Measurements from ENCODE around the gene DDX49. TPM values are rescaled to one million over a fixed set of nuclear protein-coding genes. Genes with fewer than 3 reads are reported as not detected.

Gene DDX49
- total and polyA plus RNA-seq, 7 donors: 32.7 to 51.1 (median 38.8) TPM

GRCh38 chr19:18954094-18954493 lies 34.6 kb downstream of the DDX49 start:
- Histone ChIP-seq H3K36me3 (no peaks in the 10 kb centered on the region), H3K4me3 (no peak overlapping the region), H3K9me3 (no peaks in the 10 kb centered on the region), H3K27me3 (no peaks in the 10 kb centered on the region), H3K27ac (no peak overlapping the region), H3K4me1 (no peaks in the 10 kb centered on the region)
- WGBS, 2 donors: 90 to 93% methylated on average over 3 of the region's 3 CpGs
- intact Hi-C loops (cut with DNase I): no loop called here
- no peak for DNase-seq
- no peak for TF ChIP-seq EP300 (IDR thresholded peaks at IDR 0.05)
- no peak for TF ChIP-seq POLR2A (IDR thresholded peaks at IDR 0.05)
- TF ChIP-seq CTCF (IDR thresholded peaks at IDR 0.05): no peak
- TF ChIP-seq POLR2AphosphoS5 (IDR thresholded peaks at IDR 0.05): no peak

GRCh38 chr19:18955042-18955441 lies 35.5 kb downstream of the DDX49 start:
- intact Hi-C loops (cut with DNase I): no loop called here
- 93 to 94% methylated on average over 2 of the region's 2 CpGs for WGBS, 2 donors

GRCh38 chr19:18960370-18960769 lies 40.9 kb downstream of the DDX49 start:
- 76 to 88% methylated on average over 4 of the region's 4 CpGs for WGBS, 2 donors
- TF ChIP-seq EP300 (IDR thresholded peaks at IDR 0.05) (no peak), CTCF (IDR thresholded peaks at IDR 0.05) (no peak), POLR2A (IDR thresholded peaks at IDR 0.05) (no peak), POLR2AphosphoS5 (IDR thresholded peaks at IDR 0.05) (no peak)

More at GRCh38 chr19:18955042-18955441, 35.5 kb downstream of the DDX49 start:
- no peak overlapping the region for H3K27ac ChIP-seq
- H3K36me3 ChIP-seq: no peaks in the 10 kb centered on the region
- H3K27me3 ChIP-seq: no peaks in the 10 kb centered on the region
- no peak overlapping the region for H3K4me3 ChIP-seq
- H3K4me1 ChIP-seq: no peaks in the 10 kb centered on the region
- TF ChIP-seq POLR2AphosphoS5 (IDR thresholded peaks at IDR 0.05) (no peak), CTCF (IDR thresholded peaks at IDR 0.05) (no peak), EP300 (IDR thresholded peaks at IDR 0.05) (no peak)
- no peaks in the 10 kb centered on the region for H3K9me3 ChIP-seq
- no peak for DNase-seq

GRCh38 chr19:18961767-18962620 lies 42.5 kb downstream of the DDX49 start:
- Histone ChIP-seq H3K36me3 (no peaks in the 10 kb centered on the region), H3K27me3 (peaks cover 0 to 18% (median 9%) of the 10 kb centered on the region in 3 donors), H3K4me1 (no peaks in the 10 kb centered on the region), H3K4me3 (no peak overlapping the region), H3K9me3 (no peaks in the 10 kb centered on the region), H3K27ac (no peak overlapping the region)
- no peak for DNase-seq
- intact Hi-C loops (cut with DNase I): no loop called here
- no peak for TF ChIP-seq POLR2A (IDR thresholded peaks at IDR 0.05)
- no peak for TF ChIP-seq EP300 (IDR thresholded peaks at IDR 0.05)
- no peak for TF ChIP-seq CTCF (IDR thresholded peaks at IDR 0.05)
- no peak for TF ChIP-seq POLR2AphosphoS5 (IDR thresholded peaks at IDR 0.05)
- 25 to 28% methylated on average over 26 of the region's 26 CpGs for WGBS, 2 donors

More at GRCh38 chr19:18960370-18960769, 40.9 kb downstream of the DDX49 start:
- Histone ChIP-seq H3K9me3 (no peaks in the 10 kb centered on the region), H3K36me3 (no peaks in the 10 kb centered on the region), H3K27me3 (peaks cover 0 to 18% (median 9%) of the 10 kb centered on the region in 3 donors), H3K4me1 (no peaks in the 10 kb centered on the region), H3K27ac (no peak overlapping the region), H3K4me3 (no peak overlapping the region)
- DNase-seq: no peak
- intact Hi-C loops (cut with DNase I): no loop called here
